ENCODE results near the gene GPR137C. TPM values are rescaled to one million over a fixed set of nuclear protein-coding genes. Genes with fewer than 3 reads are reported as not detected.

Gene GPR137C
- polyA plus RNA-seq, 1 donor from 2014 or later, result 118 TPM

DNA sequence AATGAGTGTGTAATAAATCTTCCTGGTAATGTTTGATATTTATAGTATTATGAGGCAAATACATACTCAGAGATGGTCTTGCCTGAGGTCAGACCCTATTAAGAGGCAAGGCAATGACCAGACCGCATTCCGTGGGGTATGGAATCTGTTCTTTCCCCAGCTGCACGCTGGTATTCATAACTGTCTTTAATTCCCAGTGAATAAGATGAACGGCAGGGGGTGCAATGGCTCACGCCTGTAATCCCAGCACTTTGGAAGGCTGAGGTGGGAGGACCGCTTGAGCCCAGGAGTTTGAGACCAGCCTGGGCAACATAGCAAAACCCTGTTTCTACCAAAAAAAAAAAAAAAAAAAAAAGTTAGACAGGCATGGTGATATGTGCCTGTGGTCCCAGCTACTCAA is 98.1 kb downstream of the GPR137C start:
- Histone ChIP-seq H3F3A (ENCODE audit: insufficient read depth, low read length, poor library complexity, severe bottlenecking) (no peaks in the 10 kb centered on the region), H3K4me2 (ENCODE audit: low read length) (no peak overlapping the region), H4K20me1 (ENCODE audit: insufficient read depth) (no peaks in the 10 kb centered on the region), H3K9me2 (ENCODE audit: insufficient read depth, low read length) (no peaks in the 10 kb centered on the region), H3K27me3 (ENCODE audit: insufficient read depth, low read depth, low read length) (no peaks in the 10 kb centered on the region), H3K36me3 (ENCODE audit: insufficient read depth, low read length) (peaks cover 8% of the 10 kb centered on the region), H3K9ac (ENCODE audit: low read length) (no peak overlapping the region), H3K27ac (ENCODE audit: low read length) (no peak overlapping the region), H3K4me3 (ENCODE audit: low read length) (no peak overlapping the region), H2AFZ (ENCODE audit: low read depth, low read length) (no peak overlapping the region), H3K9me3 (ENCODE audit: low read length) (no peaks in the 10 kb centered on the region), H3K79me2 (replicated peaks; ENCODE audit: insufficient read depth, low read length) (no peaks in the 10 kb centered on the region)
- TF ChIP-seq, protein P1, sequence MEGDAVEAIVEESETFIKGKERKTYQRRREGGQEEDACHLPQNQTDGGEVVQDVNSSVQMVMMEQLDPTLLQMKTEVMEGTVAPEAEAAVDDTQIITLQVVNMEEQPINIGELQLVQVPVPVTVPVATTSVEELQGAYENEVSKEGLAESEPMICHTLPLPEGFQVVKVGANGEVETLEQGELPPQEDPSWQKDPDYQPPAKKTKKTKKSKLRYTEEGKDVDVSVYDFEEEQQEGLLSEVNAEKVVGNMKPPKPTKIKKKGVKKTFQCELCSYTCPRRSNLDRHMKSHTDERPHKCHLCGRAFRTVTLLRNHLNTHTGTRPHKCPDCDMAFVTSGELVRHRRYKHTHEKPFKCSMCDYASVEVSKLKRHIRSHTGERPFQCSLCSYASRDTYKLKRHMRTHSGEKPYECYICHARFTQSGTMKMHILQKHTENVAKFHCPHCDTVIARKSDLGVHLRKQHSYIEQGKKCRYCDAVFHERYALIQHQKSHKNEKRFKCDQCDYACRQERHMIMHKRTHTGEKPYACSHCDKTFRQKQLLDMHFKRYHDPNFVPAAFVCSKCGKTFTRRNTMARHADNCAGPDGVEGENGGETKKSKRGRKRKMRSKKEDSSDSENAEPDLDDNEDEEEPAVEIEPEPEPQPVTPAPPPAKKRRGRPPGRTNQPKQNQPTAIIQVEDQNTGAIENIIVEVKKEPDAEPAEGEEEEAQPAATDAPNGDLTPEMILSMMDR (IDR thresholded peaks at IDR 0.05; ENCODE audit: poor library complexity, severe bottlenecking), result no peak
- TF ChIP-seq, protein P2, sequence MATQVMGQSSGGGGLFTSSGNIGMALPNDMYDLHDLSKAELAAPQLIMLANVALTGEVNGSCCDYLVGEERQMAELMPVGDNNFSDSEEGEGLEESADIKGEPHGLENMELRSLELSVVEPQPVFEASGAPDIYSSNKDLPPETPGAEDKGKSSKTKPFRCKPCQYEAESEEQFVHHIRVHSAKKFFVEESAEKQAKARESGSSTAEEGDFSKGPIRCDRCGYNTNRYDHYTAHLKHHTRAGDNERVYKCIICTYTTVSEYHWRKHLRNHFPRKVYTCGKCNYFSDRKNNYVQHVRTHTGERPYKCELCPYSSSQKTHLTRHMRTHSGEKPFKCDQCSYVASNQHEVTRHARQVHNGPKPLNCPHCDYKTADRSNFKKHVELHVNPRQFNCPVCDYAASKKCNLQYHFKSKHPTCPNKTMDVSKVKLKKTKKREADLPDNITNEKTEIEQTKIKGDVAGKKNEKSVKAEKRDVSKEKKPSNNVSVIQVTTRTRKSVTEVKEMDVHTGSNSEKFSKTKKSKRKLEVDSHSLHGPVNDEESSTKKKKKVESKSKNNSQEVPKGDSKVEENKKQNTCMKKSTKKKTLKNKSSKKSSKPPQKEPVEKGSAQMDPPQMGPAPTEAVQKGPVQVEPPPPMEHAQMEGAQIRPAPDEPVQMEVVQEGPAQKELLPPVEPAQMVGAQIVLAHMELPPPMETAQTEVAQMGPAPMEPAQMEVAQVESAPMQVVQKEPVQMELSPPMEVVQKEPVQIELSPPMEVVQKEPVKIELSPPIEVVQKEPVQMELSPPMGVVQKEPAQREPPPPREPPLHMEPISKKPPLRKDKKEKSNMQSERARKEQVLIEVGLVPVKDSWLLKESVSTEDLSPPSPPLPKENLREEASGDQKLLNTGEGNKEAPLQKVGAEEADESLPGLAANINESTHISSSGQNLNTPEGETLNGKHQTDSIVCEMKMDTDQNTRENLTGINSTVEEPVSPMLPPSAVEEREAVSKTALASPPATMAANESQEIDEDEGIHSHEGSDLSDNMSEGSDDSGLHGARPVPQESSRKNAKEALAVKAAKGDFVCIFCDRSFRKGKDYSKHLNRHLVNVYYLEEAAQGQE (IDR thresholded peaks at IDR 0.05; ENCODE audit: borderline replicate concordance), result no peak
- TF ChIP-seq POLR2AphosphoS5 (IDR thresholded peaks at IDR 0.05) (no peak), SMC3 (conservative IDR thresholded peaks at IDR 0.05; ENCODE audit: poor library complexity) (no peak), RAD21 (conservative IDR thresholded peaks at IDR 0.05) (no peak), EP300 (conservative IDR thresholded peaks at IDR 0.05; ENCODE audit: poor library complexity, severe bottlenecking) (no peak), EZH2 (IDR thresholded peaks at IDR 0.05; ENCODE audit: borderline replicate concordance, insufficient read depth, low read length, poor library complexity, severe bottlenecking) (no peak), TAF1 (IDR thresholded peaks at IDR 0.05; ENCODE audit: low read depth) (no peak), MXI1 (conservative IDR thresholded peaks at IDR 0.05; ENCODE audit: poor library complexity, severe bottlenecking) (no peak)

DNA sequence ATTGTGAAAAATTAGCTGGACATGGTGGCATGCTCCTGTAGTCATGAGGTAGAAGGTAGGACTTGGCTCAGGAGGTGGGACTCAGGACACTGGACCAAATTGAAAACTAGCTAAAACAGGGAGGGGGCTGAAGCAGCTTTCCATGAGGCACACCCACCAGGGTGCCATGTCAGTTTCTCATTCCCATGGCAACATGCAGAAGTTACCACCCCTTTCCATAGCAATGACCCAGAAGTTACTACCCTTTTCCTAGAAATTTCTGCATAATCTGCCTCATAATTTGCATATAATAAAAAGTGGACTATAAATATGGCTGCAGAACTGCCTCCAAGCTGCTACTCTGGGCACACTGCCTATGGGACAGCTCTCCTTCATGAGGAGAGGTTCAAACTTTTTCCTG is 104.3 kb downstream of the GPR137C start:
- H3K9ac ChIP-seq (ENCODE audit: low read length), result no peak overlapping the region
- H3K36me3 ChIP-seq (ENCODE audit: insufficient read depth, low read length), result no peaks in the 10 kb centered on the region
- no peaks in the 10 kb centered on the region for H3K9me3 ChIP-seq (ENCODE audit: low read length)
- H3K27ac ChIP-seq (ENCODE audit: low read length), result no peak overlapping the region
- H3K4me2 ChIP-seq (ENCODE audit: low read length), result no peak overlapping the region
- no peaks in the 10 kb centered on the region for H3K79me2 ChIP-seq (replicated peaks; ENCODE audit: insufficient read depth, low read length)
- no peaks in the 10 kb centered on the region for H3K9me2 ChIP-seq (ENCODE audit: insufficient read depth, low read length)
- H3F3A ChIP-seq (ENCODE audit: insufficient read depth, low read length, poor library complexity, severe bottlenecking), result no peaks in the 10 kb centered on the region
- no peak overlapping the region for H2AFZ ChIP-seq (ENCODE audit: low read depth, low read length)
- no peak overlapping the region for H3K4me3 ChIP-seq (ENCODE audit: low read length)
- TF ChIP-seq SMC3 (conservative IDR thresholded peaks at IDR 0.05; ENCODE audit: poor library complexity) (no peak), EP300 (conservative IDR thresholded peaks at IDR 0.05; ENCODE audit: poor library complexity, severe bottlenecking) (no peak), TAF1 (IDR thresholded peaks at IDR 0.05; ENCODE audit: low read depth) (no peak), MXI1 (conservative IDR thresholded peaks at IDR 0.05; ENCODE audit: poor library complexity, severe bottlenecking) (no peak), POLR2AphosphoS5 (IDR thresholded peaks at IDR 0.05) (no peak), RAD21 (conservative IDR thresholded peaks at IDR 0.05) (no peak), EZH2 (IDR thresholded peaks at IDR 0.05; ENCODE audit: borderline replicate concordance, insufficient read depth, low read length, poor library complexity, severe bottlenecking) (no peak)
- TF ChIP-seq, protein P1 (IDR thresholded peaks at IDR 0.05; ENCODE audit: poor library complexity, severe bottlenecking), result no peak
- TF ChIP-seq, protein P2 (IDR thresholded peaks at IDR 0.05; ENCODE audit: borderline replicate concordance), result no peak
- H4K20me1 ChIP-seq (ENCODE audit: insufficient read depth), result no peaks in the 10 kb centered on the region
- no peaks in the 10 kb centered on the region for H3K27me3 ChIP-seq (ENCODE audit: insufficient read depth, low read depth, low read length)

Data from neural cell (in vitro differentiated cells).